ENCODE measurements around the gene ADGRA1.
"Not testable (repeated sequence)": the region's sequence is repeated elsewhere in the genome, so short reads cannot be mapped to it uniquely, and the experiment has no call there.

Gene ADGRA1

DNA sequence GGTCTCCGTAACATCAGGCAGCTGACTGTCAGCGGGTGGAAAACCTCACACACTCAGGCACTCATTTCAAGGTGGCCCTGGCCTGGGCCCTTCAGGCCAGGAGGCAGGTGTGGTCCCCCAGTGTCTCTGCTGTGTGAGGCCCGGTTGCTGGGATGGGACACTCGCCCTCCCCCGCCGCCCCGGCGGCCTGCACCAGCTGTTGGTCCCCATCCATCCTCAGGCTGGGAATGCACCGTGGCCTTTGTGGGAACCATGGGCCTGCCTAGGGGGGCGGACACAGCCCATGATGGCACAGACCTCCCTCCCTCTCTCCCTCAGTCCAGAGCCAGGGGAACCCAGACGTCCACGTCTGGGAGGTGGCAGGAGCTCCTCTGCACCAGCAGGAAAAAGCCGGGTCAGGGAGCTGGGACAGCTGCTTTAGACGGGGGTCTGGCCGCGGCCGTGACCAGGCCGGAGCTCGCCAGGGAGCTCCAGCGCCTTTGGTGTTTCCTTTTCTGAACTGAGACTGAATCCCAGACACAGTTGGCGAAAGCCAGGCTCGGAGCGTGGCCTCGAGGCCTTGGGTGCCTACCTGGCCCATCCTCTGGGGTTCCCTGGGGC, 15.7 kb downstream of the ADGRA1 start:
- in situ Hi-C loops (cut with HindIII; ENCODE audit: low pct_ligation_motif_present, low pct_unique_long_range_greater_than_20kb, low sequenced_read_pairs), result no loop called here
- DNase-seq, result no peak

- no peak for DNase-seq
- in situ Hi-C loops (cut with HindIII; ENCODE audit: low pct_ligation_motif_present, low pct_unique_long_range_greater_than_20kb, low sequenced_read_pairs), result no loop called here
These were observed 16.6 kb downstream of the ADGRA1 start for GRCh38 chr10:133104068-133104962.

DNA sequence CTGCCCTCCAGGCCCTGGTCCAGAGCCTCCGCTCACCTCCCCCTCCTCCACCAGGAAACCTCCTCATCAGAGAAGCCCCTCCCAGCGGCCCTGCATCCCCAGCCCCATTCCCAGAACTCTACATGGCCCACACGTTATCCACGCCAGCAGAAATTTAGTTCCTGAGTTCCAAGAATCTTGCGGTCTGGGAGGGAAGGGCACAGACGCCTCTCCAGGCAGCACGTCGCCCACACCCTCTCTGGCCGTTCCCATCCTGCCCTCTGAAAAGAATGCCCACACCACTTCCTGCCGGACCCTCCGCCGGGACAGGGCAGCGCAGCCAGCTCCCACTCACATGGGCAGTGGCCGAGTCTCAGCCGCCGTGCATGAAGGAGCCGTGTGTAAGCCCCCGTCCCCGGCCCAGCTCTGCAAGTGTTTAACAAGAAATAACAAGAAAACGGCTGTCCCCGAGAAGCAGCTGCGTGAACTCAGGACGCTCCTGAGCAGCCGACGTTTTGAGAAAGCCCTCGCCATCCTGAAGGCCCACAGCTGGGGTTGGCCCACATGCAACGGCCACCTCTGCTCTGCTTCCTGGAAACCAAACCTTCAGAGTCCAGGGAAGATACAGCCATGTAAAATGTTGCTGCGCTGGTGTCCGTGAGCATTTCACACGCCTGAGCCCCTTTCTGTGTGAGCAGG, 17.4 kb downstream of the ADGRA1 start:
- in situ Hi-C loops (cut with HindIII; ENCODE audit: low pct_ligation_motif_present, low pct_unique_long_range_greater_than_20kb, low sequenced_read_pairs), result no loop called here

DNA sequence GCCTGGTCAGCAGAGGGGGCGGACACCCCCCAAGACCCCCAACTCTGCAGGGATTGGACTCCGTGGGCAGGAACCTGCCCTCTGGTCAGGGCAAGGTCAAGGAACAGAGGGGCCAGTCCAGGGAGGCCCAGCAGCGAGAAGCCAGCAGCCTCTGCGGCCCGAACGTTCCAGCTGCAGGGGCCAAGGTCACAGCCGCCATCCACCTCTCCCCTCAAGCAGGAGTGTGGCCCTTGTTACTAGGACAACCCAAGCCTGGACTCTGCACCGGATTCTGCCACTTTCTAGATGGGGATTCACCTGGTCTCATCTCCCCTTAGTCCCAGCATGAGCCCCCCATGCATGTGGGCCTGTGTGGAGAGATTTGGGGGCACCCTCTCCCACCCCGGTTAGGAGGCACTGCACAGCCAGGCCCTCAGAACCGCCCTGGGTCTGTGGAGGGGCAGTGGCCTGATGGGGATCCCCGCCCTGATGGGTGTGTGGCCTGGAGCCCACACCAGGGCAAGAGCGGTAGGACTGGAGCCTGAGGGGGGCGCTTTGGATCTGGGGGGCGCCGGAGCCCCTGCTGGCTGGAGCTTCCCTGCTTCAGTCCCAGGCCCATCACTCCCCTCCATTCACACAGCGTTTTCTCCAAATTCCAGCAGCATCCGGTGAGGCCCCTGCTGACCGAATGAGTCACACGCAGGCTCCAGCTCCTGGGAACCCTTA, 18.1 kb downstream of the ADGRA1 start:
- no peak for DNase-seq
- in situ Hi-C loops (cut with HindIII; ENCODE audit: low pct_ligation_motif_present, low pct_unique_long_range_greater_than_20kb, low sequenced_read_pairs), result no loop called here

More for the DNA sequence above, 17.4 kb downstream of the ADGRA1 start:
- DNase-seq, result no peak

DNA sequence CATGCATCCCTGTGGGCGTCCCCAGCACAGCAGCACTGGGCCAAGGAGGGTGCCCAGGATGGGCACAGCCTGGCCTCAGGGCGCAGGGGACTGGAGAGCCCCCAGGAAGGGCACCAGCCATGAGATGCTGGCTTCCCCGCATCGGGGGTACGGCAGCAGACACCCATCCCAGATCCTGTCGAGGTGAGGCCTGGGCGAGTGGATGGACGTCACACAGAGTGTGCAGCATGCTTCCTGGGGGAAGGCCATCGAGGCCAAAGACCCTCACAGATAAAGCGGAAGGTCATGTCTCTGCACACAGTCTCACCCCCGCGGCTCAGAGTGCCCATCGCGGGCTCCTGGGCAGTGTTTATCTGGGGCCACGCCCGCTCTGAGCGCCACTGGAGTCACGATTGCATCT, 18.8 kb downstream of the ADGRA1 start:
- no peak for DNase-seq
- in situ Hi-C loops (cut with HindIII; ENCODE audit: low pct_ligation_motif_present, low pct_unique_long_range_greater_than_20kb, low sequenced_read_pairs), result no loop called here

GRCh38 chr10:133107442-133107841, 19.7 kb downstream of the ADGRA1 start:
- no peak for DNase-seq
- in situ Hi-C loops (cut with HindIII; ENCODE audit: low pct_ligation_motif_present, low pct_unique_long_range_greater_than_20kb, low sequenced_read_pairs), result no loop called here

DNA sequence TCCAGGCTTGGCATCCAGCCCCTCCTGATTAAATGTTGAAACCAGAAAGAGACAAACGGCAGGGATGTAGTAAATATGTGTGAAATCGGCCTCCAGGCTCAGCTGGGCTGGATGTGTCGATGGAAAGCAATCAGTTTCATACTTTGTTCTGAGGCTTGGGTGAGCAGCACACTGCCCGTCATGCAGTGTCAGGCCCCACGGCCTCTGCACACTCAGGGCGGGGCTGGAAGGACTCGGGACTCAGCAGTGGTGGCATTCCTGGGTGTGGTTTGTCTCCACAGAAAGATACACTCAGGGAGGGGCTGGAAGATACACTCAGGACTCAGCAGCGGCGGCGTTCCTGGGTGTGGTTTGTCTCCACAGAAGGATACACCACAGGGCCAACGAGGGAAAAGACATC, 22.0 kb downstream of the ADGRA1 start:
- DNase-seq, result no peak
- in situ Hi-C loops (cut with HindIII; ENCODE audit: low pct_ligation_motif_present, low pct_unique_long_range_greater_than_20kb, low sequenced_read_pairs), result no loop called here

DNA sequence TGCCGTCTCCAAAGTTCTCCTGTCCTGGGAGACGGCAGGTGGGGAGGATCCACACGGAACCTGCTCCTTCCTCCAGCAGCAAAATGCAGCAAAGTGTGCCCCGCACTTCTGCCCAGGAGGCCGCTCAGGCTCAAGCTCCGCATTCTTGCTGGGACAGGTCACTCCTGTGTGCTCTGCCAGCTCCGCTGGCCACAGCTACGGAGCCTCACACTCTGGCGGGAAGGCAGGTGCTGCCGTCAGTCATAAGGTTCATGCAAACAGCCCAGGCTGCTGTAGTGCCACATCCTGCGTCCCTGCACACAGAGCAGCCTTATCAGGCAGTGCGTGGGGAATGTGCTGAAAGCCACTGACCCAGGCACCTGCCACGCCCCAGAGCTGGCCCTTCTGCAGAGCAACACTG, 22.4 kb downstream of the ADGRA1 start:
- in situ Hi-C loops (cut with HindIII; ENCODE audit: low pct_ligation_motif_present, low pct_unique_long_range_greater_than_20kb, low sequenced_read_pairs), result no loop called here
- no peak for DNase-seq

DNA sequence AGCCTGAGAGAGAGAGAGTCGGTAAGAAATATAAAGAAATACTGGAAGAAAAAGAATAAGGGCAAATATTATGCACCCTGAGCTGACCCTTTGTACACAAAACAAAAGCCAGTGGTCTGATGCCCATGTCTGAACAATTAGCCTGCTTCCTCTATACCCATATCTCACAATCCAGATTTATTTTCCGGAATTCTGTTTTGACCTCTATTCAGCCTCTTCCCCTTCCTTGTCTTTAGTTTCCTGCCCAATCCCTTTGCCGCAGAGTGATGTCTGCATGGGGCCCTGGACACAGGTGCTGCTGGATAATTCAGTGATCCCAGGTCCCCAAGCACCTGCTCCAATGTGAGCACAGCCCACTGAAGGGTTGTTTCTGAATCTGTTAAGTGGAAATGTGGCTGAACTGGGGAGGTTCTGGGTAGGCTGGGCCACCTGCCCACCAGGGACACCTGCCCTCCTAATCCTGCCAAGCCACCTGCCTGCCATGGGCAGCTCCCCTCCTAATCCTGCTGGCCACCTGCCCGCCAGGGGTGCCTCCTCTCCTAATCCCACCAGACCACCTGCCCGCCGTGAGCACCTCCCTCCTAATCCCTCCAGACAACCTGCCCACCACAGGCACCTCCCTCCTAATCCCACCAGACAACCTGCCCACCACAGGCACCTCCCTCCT, 23.0 kb downstream of the ADGRA1 start:
- no peak for DNase-seq
- in situ Hi-C loops (cut with HindIII; ENCODE audit: low pct_ligation_motif_present, low pct_unique_long_range_greater_than_20kb, low sequenced_read_pairs), result no loop called here

DNA sequence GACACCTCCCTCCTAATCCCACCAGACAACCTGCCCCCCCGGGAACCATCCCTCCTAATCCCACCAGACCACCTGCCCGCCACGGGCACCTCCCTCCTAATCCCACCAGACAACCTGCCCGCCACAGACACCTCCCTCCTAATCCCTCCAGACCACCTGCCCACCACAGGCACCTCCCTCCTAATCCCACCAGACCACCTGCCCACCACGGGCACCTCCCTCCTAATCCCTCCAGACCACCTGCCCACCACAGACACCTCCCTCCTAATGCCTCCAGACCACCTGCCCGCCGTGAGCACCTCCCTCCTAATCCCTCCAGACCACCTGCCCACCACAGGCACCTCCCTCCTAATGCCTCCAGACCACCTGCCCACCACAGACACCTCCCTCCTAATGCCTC, 23.9 kb downstream of the ADGRA1 start:
- in situ Hi-C loops (cut with HindIII; ENCODE audit: low pct_ligation_motif_present, low pct_unique_long_range_greater_than_20kb, low sequenced_read_pairs); DNase-seq: not testable (repeated sequence)

DNA sequence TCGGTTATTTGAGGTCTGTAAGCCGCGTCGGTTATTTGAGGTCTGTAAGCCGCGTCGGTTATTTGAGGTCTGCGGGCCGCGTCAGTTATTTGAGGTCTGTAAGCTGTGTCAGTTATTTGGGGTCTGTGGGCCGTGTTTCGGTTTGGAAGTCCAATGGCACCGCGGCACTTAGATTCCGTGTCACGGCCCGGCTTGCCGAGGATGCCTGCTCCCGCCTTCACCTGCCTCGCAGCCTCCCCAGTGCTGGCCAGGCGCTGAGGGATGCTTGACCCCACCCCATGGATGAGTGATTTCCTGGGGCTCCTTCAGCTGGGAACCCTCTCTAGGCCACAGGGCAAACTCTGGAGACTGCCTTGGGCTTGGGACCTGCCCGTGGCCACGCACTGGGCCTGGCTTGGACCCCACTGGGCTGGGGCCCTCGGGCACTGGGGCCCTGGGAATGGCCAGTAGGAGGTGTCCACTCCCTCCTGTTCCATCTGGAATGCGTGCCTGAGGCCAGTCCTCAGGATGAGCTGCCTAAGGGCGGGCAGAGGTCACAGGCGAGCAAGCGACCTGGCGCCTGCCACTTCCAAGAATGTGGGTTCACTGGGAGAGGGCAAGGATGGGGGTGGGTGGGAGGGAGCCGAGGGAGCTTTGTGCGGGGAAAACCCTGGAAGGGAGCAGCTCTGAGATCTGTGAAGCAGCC, 25.6 kb downstream of the ADGRA1 start:
- in situ Hi-C loops (cut with HindIII; ENCODE audit: low pct_ligation_motif_present, low pct_unique_long_range_greater_than_20kb, low sequenced_read_pairs), result no loop called here
- no peak for DNase-seq

GRCh38 chr10:133113847-133114246, 26.1 kb downstream of the ADGRA1 start:
- in situ Hi-C loops (cut with HindIII; ENCODE audit: low pct_ligation_motif_present, low pct_unique_long_range_greater_than_20kb, low sequenced_read_pairs), result no loop called here
- DNase-seq, result no peak

DNA sequence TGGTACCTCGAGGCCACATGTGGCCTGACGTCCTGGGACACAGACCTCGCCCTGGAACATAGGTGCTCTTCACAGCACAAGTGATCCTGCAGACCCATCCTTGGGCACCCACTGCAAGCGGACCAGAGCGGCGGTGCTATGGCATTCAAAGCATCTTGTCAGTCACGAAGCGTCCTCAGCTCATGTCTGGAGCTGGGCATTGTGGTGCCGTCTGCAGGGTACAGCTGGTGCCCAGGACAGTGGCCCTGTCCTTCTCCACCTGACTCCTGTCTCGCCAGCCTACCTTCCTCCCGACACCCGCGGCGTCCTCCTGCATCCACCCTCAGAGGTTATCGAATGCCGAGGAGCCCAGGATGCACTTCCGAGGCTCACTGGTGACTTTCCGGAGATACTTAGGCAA, 26.5 kb downstream of the ADGRA1 start:
- in situ Hi-C loops (cut with HindIII; ENCODE audit: low pct_ligation_motif_present, low pct_unique_long_range_greater_than_20kb, low sequenced_read_pairs), result no loop called here
- no peak for DNase-seq

DNA sequence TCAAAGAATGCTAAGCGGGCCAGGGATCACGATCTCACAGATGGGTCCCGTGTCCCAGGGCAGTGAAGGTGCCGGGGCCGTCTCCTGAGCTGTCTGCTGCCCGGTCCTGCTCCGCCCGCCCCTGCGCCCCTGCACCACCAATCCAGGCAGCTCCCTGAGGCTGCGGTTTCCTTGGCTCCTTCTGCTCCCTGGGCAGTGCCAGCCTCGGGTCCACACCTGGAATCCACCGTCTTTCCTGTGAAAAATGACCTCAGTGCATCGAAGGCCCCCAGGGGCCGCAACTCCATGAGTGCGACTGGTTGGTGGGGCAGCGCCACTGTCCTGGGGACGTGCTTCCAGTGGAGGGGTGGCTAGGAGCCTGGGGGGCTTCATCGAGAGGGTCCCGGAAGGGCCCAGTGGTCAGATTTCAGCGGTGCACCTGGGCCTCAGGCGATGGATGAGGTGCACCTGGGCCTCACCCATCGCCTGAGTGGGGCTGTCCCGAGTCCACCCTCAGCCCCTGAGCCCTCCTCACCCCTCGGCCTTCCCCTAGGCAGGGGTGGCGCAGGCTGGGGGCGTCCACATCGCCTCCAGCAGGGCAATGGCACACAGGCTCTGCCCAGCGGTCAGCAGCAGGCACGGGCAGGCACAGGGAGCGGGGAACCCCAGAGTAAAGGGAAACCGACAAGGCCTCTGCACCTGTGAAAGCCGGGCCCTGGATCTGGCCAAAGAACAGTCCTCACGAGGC, 27.2 kb downstream of the ADGRA1 start:
- no peak for DNase-seq
- in situ Hi-C loops (cut with HindIII; ENCODE audit: low pct_ligation_motif_present, low pct_unique_long_range_greater_than_20kb, low sequenced_read_pairs), result no loop called here

GRCh38 chr10:133115453-133115842, 27.7 kb downstream of the ADGRA1 start:
- in situ Hi-C loops (cut with HindIII; ENCODE audit: low pct_ligation_motif_present, low pct_unique_long_range_greater_than_20kb, low sequenced_read_pairs), result no loop called here
- DNase-seq, result no peak

DNA sequence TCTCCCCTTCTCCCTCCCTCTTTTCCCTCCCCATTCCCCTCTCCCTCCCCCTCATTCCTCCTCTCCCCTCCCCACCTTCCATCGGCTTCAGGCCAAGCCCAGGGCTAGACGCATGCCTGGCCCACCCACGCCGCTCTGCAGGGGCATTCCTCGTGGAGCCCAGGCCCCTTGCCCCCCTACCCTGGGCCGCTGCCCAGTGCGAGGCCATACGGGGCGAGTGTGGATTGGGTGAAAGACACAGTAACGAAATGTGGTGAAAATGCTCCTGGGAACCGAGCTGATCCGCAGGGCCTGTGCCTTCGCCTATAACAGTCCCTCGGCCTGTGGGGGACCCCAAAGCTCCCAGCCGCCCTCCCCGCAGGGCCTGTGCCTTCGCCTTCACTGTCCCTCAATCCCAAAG, 28.3 kb downstream of the ADGRA1 start:
- no peak for DNase-seq
- in situ Hi-C loops (cut with HindIII; ENCODE audit: low pct_ligation_motif_present, low pct_unique_long_range_greater_than_20kb, low sequenced_read_pairs), result no loop called here

GRCh38 chr10:133116455-133116854, 28.7 kb downstream of the ADGRA1 start:
- in situ Hi-C loops (cut with HindIII; ENCODE audit: low pct_ligation_motif_present, low pct_unique_long_range_greater_than_20kb, low sequenced_read_pairs), result no loop called here
- no peak for DNase-seq
